ENCODE data around the gene BRD3. TPM values are rescaled to one million over a fixed set of nuclear protein-coding genes. Genes with fewer than 3 reads are reported as not detected.

Gene BRD3
- total RNA-seq, 1 experiment from 2014 or later, result 1.7 TPM

DNA sequence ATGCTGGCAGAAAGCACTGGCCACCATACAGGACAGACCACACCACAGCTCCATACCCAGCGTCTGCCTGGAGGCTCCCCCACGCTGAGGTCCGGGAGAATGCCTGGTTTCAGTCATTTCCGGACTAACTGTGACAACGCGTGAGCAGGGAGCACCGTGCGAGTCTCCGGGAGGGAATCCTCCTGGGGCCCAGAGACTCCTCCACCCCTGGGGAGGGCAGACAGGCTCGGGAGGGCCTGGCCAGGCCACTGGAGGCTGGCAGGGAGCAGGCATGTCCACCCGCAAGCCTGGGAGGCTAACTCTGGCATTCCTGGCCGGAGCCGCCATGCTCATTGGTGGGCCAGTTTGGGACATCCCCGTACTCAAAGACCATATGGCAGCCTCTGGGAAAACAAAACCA is 36.0 kb downstream of the BRD3 start:
- DNase-seq (ENCODE audit: low read depth, low spot score), result no peak
- in situ Hi-C loops (cut with HindIII; ENCODE audit: low pct_unique_long_range_greater_than_20kb, low sequenced_read_pairs), result no loop called here

DNA sequence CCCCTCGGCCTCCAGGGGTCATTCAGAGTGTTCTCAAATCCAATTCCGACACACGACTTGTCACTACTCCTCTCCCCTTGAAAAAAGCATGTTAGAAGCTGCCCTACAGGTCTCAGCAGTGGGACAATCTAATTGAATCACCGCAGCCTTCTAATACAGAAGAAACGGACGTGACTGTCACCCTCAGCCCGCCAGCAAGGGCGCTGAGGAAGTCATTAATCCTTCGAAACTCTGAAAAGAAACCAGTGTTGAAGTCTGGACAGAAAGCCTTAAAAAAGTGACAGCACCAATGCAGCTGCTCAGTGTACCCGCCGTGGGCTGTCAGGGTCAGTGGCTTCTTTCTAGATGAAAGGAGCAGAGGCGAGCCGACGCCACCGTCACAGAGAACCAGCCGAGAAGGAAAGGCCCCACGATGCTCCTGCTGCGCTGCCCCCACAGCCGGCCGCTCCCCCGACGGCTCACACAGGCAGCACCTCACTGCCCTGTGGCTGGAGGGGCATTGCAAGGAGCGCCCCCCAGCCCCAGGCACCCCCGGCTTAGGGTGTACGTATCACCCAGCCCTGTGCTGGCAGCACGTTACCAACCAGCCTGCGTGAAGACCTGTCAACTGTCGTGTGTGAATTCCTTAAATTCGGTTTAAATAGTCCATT is 36.9 kb downstream of the BRD3 start:
- in situ Hi-C loops (cut with HindIII; ENCODE audit: low pct_unique_long_range_greater_than_20kb, low sequenced_read_pairs), result no loop called here
- no peak for DNase-seq (ENCODE audit: low read depth, low spot score)

DNA sequence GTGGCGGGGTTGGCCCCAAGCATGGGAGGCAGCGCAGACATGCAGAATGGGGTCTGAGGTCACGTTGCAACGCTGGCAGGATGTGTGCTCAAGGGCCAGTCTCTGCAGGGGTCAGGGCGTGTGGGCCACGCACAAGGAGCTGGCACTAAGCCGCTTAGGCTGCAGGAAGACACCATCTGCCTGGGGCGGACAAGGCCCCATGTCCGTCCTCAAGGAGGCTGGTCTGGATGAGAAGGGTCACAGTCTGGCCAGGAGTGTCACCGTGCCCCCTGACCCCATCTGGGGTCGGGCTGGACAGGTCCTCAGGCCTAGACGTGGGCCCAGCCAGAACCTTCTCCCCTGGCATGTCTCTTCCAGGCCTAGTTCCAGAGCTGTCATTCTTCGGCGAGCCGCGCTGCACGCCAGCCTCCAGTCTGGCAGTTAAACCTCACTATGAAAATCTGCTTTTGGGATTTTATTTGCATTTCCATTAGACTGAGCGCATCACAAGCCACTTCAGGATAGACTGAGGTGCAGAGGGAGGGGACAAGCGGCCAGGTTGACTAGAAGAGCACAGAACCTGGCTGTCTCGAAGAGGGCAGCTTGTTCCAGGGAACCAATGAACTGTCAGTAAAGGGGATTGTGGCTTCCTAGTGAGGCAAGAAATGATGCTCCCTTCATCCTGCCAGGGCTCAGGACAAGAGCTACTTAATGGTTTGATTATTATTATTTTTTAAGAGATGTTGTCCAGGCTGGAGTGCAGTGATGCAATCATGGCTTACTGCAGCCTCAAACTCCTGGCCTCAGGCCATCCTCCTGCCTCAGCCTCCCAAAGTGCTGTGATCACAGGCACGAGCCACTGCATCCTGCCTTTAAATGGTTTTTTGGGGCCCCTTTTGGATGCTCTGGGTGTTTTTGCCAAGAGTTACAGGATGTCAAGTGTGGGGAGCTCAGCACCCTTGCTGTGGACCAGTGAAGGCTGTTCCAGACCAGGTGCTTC is 38.3 kb downstream of the BRD3 start:
- DNase-seq (ENCODE audit: low read depth, low spot score), result no peak
- in situ Hi-C loops (cut with HindIII; ENCODE audit: low pct_unique_long_range_greater_than_20kb, low sequenced_read_pairs), result no loop called here

DNA sequence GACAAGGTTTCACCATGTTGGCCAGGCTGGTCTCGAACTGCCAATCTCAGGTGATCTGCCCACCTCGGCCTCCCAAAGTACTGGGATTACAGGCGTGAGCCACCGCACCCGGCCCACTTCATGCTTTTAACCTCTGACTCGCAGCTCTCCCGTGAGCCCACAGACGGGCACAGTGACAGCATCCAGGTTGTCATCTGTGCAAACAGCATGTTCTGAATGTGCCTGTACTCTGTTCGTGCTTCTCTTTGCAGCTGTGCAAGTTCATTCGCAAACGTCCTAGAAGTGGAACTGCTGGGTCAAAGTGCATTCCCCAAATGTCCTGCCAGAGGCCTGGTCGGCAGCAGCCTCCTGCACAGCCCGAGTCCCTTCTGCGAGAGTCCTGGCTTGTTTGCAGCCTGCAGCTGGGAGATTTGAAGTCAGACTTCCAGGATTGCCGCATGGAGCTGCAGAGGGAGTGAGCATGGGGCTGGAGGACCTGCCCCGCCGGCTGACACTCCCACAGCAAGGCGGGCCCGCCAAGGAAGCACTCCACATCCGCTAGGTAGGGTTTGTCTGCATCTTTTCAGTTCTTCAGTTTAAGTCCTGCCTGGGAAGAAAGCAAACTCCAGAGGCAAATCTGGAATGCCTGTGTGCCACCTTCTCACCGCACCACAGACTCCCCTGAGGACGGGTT is 39.1 kb downstream of the BRD3 start:
- no peak for DNase-seq (ENCODE audit: low read depth, low spot score)
- in situ Hi-C loops (cut with HindIII; ENCODE audit: low pct_unique_long_range_greater_than_20kb, low sequenced_read_pairs), result no loop called here

- no peak for DNase-seq (ENCODE audit: low read depth, low spot score)
These were observed 39.8 kb downstream of the BRD3 start for GRCh38 chr9:134028076-134028475.

GRCh38 chr9:134027561-134027960 is 40.3 kb downstream of the BRD3 start:
- DNase-seq (ENCODE audit: low read depth, low spot score), result no peak
- in situ Hi-C loops (cut with HindIII; ENCODE audit: low pct_unique_long_range_greater_than_20kb, low sequenced_read_pairs), result no loop called here

More at GRCh38 chr9:134028076-134028475, 39.8 kb downstream of the BRD3 start:
- in situ Hi-C loops (cut with HindIII; ENCODE audit: low pct_unique_long_range_greater_than_20kb, low sequenced_read_pairs), result no loop called here

DNA sequence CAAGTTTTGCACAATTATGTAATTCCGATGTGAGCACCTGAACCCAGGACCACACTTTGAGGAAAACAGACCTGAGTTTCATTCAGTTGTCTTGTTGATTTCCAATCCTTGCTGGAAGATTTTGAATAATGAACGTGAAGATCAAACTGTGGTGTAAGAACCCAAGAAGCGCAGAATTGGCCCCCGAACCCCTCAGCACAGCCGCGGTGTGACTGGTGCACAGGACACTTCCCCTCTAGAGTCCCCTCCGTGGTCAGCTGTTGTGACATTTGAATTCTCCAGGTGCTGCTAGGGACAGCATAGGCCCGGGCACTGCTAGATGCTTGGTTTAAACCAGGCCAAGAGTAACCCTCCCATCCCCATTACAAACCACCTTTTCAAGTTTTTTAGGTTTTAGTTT is 40.8 kb downstream of the BRD3 start:
- in situ Hi-C loops (cut with HindIII; ENCODE audit: low pct_unique_long_range_greater_than_20kb, low sequenced_read_pairs), result no loop called here

GRCh38 chr9:134026581-134026980 is 41.2 kb downstream of the BRD3 start:
- in situ Hi-C loops (cut with HindIII; ENCODE audit: low pct_unique_long_range_greater_than_20kb, low sequenced_read_pairs), result no loop called here

More for the DNA sequence above, 40.8 kb downstream of the BRD3 start:
- no peak for DNase-seq (ENCODE audit: low read depth, low spot score)

GRCh38 chr9:134025606-134026541 is 42.0 kb downstream of the BRD3 start:
- in situ Hi-C loops (cut with HindIII; ENCODE audit: low pct_unique_long_range_greater_than_20kb, low sequenced_read_pairs), result no loop called here

More at GRCh38 chr9:134026581-134026980, 41.2 kb downstream of the BRD3 start:
- no peak for DNase-seq (ENCODE audit: low read depth, low spot score)

DNA sequence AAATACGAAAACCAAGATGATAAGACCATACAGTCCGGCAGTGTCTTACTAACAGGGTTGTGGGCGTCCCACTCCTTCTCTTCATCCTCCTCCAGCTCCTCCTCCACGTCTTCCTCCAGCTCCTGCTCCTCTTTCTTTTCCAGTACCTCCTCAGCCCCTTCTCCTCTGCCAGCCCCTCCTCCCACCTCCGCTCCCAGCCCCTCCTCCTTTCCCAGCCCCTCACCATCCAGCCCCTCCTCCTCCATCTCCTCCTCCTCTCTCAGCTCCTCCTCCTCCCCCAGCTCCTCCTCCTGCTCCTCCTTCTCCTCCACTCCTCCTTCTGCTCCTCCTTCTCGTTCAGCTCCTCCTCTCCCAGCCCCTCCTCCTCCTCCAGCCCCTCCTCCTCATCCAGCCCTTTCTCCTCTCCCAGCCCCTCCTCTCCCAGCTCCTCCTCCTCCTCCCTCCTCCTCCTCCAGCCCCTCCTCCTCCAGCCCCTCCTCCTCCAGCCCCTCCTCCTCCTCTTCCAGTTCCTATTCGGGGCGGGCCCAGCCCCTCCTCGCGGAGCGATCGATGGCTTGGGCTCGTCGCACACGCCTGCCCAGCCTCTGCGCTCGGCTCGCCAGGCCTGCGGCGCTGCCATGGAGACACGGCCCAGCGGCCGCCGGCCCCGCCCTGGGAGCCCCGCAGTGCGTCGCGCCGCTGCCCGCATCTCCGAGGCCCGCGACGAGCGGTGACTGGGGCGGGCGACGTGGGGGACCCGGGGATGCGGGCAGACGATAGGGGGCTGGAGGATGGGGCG is 42.8 kb downstream of the BRD3 start, which contains the start of gene BRD3OS:
BRD3OS (plus strand) TSS at position 654 of the 778 bp plus-strand sequence. CDS start 1,267 bp downstream, outside the sequence.
- in situ Hi-C loops (cut with HindIII; ENCODE audit: low pct_unique_long_range_greater_than_20kb, low sequenced_read_pairs), result loop anchor here (25.0 kb wide), 1 partner anchor 238 kb away; no protein-coding TSS in a partner anchor
- peak; percentile 100 for DNase-seq (ENCODE audit: low read depth, low spot score)

More at GRCh38 chr9:134025606-134026541, 42.0 kb downstream of the BRD3 start:
- DNase-seq (ENCODE audit: low read depth, low spot score), result peak; percentile 14

DNA sequence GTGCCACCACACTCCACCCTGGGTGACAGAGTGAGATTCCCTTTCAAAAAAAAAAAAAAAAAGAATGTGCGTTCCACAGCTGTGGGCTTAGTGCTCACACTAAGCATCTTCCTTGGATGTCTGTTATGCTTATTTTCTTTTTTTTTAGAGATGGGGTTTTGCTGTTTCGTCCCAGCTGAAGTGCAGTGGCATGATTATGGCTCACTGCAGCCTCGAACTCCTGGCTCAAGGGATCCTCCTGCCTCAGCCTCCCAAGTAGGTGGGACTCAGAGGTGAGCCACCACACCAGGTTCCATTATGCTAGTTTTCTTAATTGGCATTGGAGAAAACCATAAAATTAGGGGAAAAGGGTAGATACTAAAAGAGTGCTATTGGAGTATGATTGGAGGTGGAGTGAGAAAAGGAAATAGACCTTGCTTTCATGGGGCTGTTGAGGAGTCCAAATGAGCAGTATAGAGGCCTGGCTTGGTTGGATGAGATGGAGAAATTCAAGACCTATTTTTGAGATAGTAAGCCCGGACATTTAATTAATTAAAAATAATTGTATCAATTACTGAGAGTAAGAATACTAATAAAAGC is 43.5 kb downstream of the BRD3 start:
- in situ Hi-C loops (cut with HindIII; ENCODE audit: low pct_unique_long_range_greater_than_20kb, low sequenced_read_pairs), result loop anchor here (25.0 kb wide), 1 partner anchor 237 kb away; no protein-coding TSS in a partner anchor
- DNase-seq (ENCODE audit: low read depth, low spot score), result no peak

- DNase-seq (ENCODE audit: low read depth, low spot score), result no peak
- in situ Hi-C loops (cut with HindIII; ENCODE audit: low pct_unique_long_range_greater_than_20kb, low sequenced_read_pairs), result loop anchor here (25.0 kb wide), 1 partner anchor 228 kb away; no protein-coding TSS in a partner anchor
These were observed 52.9 kb downstream of the BRD3 start for GRCh38 chr9:134014946-134015345.

DNA sequence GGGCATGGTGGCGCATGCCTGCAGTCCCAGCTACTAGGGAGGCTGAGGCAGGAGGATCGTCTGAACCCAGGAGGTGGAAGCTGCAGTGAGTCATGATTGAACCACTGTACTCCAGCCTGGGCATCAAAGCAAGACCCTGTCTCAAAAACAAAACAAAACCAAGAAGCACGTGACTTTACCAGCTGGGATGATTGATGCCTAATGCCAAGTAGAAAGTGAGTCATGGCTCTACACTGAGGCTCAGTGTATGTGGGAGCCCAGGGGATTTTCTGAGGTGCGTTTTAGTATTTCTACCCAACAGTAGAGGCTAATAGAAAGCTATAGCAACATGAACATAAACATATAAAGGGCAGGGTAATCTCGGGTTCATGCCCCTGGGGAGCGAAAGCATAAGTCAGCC is 56.4 kb downstream of the BRD3 start:
- in situ Hi-C loops (cut with HindIII; ENCODE audit: low pct_unique_long_range_greater_than_20kb, low sequenced_read_pairs), result loop anchor here (25.0 kb wide), 1 partner anchor 224 kb away; no protein-coding TSS in a partner anchor
- DNase-seq (ENCODE audit: low read depth, low spot score), result no peak

DNA sequence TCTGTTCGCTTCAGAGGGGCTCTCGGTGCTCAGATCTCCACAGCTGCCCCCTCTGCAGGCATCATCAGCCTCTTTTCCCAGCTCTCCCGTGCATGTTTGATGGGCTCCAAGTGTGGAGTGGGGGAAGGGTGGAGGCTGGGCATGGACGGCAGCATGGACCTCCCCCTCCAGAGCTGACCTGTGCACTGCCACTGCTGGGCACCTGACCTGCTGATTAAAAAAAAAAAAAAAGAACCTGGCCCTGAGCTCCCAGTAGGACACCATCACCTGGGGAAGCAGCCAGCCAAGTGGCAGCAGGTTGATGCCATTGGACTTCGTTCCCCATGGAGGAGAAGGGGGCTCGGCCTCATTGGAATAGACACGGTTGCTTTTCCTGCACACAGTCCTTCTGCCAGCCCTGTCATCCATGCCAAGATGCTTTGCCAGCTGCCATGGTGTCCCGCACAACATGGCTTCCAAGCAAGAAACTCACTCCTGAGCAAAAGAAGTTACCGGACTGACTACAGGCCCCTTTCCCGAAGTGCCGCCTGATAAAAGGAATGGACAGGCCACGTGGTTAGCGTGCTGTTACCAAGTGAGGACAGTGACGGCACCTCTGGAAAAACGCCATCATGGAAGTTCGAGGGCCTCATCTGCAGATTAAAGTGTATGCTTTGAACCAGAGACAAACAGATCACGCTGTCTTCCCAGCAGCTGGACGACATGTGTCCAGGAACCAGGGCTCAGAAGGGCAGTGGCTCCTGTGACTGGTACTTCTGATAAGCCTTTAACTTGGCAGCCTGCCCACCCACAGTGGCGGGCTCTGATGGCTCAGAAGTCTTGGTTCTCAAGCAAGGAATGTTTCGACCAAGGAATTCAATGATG is 57.3 kb downstream of the BRD3 start:
- in situ Hi-C loops (cut with HindIII; ENCODE audit: low pct_unique_long_range_greater_than_20kb, low sequenced_read_pairs), result loop anchor here (25.0 kb wide), 1 partner anchor 223 kb away; no protein-coding TSS in a partner anchor
- no peak for DNase-seq (ENCODE audit: low read depth, low spot score)

GRCh38 chr9:134007571-134007970 is 60.3 kb downstream of the BRD3 start:
- no peak for DNase-seq (ENCODE audit: low read depth, low spot score)
- in situ Hi-C loops (cut with HindIII; ENCODE audit: low pct_unique_long_range_greater_than_20kb, low sequenced_read_pairs), result loop anchor here (25.0 kb wide), 1 partner anchor 220 kb away; no protein-coding TSS in a partner anchor

Data from SK-MEL-5 (cell line).